NT2/D1 (cell line): Measurements from ENCODE around the gene FBXO17.

Experiments used
- SUZ12 ChIP-seq: IDR thresholded peaks from 2 replicates; pipeline ENCODE4 v1.6.1; 2011; ENCODE audit not compliant: insufficient read length, insufficient read depth; ENCODE audit errors: extremely low read depth
- YY1 ChIP-seq: IDR thresholded peaks from 2 replicates; pipeline ENCODE4 v1.6.1; 2011; ENCODE audit not compliant: insufficient read length, insufficient read depth
- ZNF274 ChIP-seq: IDR thresholded peaks from 2 replicates; pipeline ENCODE4 v1.6.1; 2011; ENCODE audit warnings: mild to moderate bottlenecking, low read depth, low read length

GRCh38 chr19:38900743-38901190, 74.8 kb downstream of the FBXO17 start:
- no peak for TF ChIP-seq SUZ12
- TF ChIP-seq ZNF274, result no peak
- no peak for TF ChIP-seq YY1
